ENCODE results near the gene CSF3.

Gene CSF3

GRCh38 chr17:40027614-40028012 is 12.4 kb downstream of the CSF3 start:
- Histone ChIP-seq H3K36me3 (replicated peaks) (peaks cover 31% of the 10 kb centered on the region), H3K4me3 (ENCODE audit: low read depth, low read length) (no peak overlapping the region), H3K27ac (no peak overlapping the region), H3K27me3 (replicated peaks) (no peaks in the 10 kb centered on the region)
- TF ChIP-seq CTCF (IDR thresholded peaks at IDR 0.05; ENCODE audit: low read depth, low read length, missing control alignments), result no peak
- no peak for DNase-seq
- in situ Hi-C loops (cut with HindIII; ENCODE audit: low pct_ligation_motif_present, low sequenced_read_pairs), result no loop called here

GRCh38 chr17:40028595-40028994 is 13.4 kb downstream of the CSF3 start:
- TF ChIP-seq CTCF (IDR thresholded peaks at IDR 0.05; ENCODE audit: low read depth, low read length, missing control alignments), result no peak
- DNase-seq, result no peak
- Histone ChIP-seq H3K36me3 (replicated peaks) (peaks cover 36% of the 10 kb centered on the region), H3K4me3 (ENCODE audit: low read depth, low read length) (no peak overlapping the region), H3K27me3 (replicated peaks) (no peaks in the 10 kb centered on the region), H3K27ac (no peak overlapping the region)
- in situ Hi-C loops (cut with HindIII; ENCODE audit: low pct_ligation_motif_present, low sequenced_read_pairs), result no loop called here

GRCh38 chr17:40031706-40032105 is 16.5 kb downstream of the CSF3 start:
- Histone ChIP-seq H3K4me3 (ENCODE audit: low read depth, low read length) (no peak overlapping the region), H3K27ac (no peak overlapping the region), H3K27me3 (replicated peaks) (no peaks in the 10 kb centered on the region), H3K36me3 (replicated peaks) (peaks cover 38% of the 10 kb centered on the region)
- TF ChIP-seq CTCF (IDR thresholded peaks at IDR 0.05; ENCODE audit: low read depth, low read length, missing control alignments), result no peak
- DNase-seq, result no peak
- in situ Hi-C loops (cut with HindIII; ENCODE audit: low pct_ligation_motif_present, low sequenced_read_pairs), result no loop called here

GRCh38 chr17:40032322-40033320 is 17.4 kb downstream of the CSF3 start:
- no peak overlapping the region for H3K27ac ChIP-seq
- H3K27me3 ChIP-seq (replicated peaks), result no peaks in the 10 kb centered on the region
- in situ Hi-C loops (cut with HindIII; ENCODE audit: low pct_ligation_motif_present, low sequenced_read_pairs), result no loop called here
- H3K36me3 ChIP-seq (replicated peaks), result peaks cover 36% of the 10 kb centered on the region
- no peak for TF ChIP-seq CTCF (IDR thresholded peaks at IDR 0.05; ENCODE audit: low read depth, low read length, missing control alignments)
- DNase-seq, result no peak
- H3K4me3 ChIP-seq (ENCODE audit: low read depth, low read length), result no peak overlapping the region

- Histone ChIP-seq H3K4me3 (ENCODE audit: low read depth, low read length) (no peak overlapping the region), H3K27me3 (replicated peaks) (no peaks in the 10 kb centered on the region), H3K27ac (no peak overlapping the region), H3K36me3 (replicated peaks) (peaks cover 34% of the 10 kb centered on the region)
- in situ Hi-C loops (cut with HindIII; ENCODE audit: low pct_ligation_motif_present, low sequenced_read_pairs), result no loop called here
- no peak for TF ChIP-seq CTCF (IDR thresholded peaks at IDR 0.05; ENCODE audit: low read depth, low read length, missing control alignments)
- DNase-seq, result no peak
Observed at GRCh38 chr17:40033339-40033738, 18.1 kb downstream of the CSF3 start.

Data from brain microvascular endothelial cell (primary cell).